GM19240 (cell line): ENCODE data around the gene MESP1.

Experiments used
- DNase-seq: peaks from one replicate; pipeline ENCODE4 v3.0.0; 2011; ENCODE audit warnings: low spot score; ENCODE audit not compliant: insufficient read length

Gene MESP1

DNA sequence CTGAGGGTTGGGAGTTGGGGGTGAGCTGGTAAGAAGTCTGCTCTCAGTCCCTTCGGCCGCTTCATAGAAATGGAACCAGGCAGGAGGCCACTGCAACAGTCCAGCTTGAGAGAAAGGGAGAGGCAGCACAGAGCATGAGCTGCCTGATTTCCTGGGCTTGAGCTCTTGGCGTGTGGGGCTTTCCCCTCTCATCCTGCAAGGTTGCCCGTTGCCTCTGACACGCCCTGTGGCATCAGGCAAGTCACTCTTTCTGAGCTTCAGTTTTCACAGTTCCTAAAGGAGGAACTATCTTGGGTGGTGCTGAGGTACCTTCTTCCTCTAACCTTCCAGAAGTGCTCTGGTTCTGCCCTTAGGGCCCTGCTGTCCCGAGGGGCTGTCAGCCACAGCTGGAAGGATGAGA is 30.0 kb upstream of the MESP1 start:
- no peak for DNase-seq

GRCh38 chr15:89780601-89781000 is 29.6 kb upstream of the MESP1 start:
- DNase-seq = no peak

DNA sequence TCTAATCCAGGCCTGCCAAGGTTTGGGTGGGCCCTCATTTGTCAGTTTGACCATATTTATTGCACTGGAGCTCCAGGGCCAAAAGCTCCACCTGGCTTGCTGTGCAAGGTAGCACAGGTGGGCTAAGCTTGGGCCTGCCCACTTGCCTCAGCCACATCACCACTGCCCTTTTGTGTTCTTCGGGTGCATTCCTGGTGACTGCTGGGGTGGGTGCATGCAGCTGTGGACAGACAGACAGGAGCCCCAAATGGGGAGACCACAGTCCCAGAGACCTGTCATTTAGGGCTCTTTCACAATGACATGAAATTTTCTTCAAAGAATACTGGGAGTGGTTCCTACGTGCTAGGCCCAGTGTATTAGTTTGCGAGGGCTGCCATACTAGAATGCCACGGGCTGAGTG is 27.8 kb upstream of the MESP1 start:
- DNase-seq = no peak

DNA sequence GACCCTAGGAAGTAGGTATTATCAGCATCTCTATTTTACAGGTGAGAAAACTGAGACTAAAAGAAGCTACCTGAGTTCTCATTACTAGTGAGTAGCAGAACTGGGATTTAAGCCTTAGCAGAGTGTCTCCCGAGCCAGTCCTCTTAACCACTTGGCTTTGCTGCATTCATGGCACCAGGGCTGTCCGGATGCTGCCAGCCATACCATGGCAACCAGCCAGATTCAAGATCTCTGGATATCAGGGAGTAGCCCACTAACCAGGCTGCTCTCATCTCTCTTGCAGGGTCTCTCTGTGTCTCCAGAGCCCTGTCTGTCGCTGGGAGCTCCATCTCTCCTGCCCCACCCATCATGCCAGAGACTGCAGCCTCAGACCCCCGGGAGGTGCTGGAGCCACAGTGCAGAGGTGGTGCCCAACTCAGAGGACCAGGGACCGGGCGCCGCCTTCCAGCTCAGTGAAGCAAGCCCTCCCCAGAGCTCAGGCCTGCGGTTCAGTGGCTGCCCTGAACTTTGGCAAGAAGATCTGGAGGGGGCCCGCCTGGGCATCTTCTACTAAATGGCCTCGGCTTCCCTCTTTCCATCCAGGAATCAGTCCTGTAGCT is 26.8 kb upstream of the MESP1 start:
- DNase-seq = no peak

GRCh38 chr15:89777073-89777751 is 26.2 kb upstream of the MESP1 start:
- DNase-seq = no peak

DNA sequence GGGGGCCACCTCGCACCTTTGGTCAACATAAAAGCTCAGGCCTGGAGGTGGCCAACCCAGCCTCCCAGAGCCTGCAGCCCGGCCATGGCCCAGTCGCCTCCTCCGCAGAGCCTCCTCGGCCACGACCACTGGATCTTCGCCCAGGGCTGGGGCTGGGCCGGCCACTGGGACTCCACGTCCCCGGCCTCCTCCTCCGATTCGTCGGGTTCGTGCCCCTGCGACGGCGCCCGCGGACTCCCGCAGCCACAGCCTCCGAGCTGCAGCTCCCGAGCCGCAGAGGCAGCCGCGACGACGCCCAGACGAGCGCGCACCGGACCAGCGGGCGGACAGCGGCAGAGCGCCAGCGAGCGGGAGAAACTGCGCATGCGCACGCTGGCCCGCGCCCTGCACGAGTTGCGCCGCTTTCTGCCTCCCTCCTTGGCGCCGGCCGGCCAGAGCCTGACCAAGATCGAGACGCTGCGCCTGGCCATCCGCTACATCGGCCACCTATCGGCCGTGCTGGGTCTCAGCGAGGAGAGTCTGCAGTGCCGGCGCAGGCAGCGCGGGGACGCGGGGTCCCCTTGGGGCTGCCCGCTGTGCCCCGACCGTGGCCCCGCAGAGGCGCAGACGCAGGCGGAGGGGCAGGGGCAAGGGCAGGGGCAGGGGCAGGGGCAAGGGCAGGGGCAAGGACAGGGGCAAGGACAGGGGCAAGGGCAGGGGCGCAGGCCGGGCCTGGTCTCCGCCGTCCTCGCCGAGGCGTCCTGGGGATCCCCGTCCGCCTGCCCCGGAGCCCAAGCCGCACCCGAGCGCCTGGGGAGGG is 25.4 kb upstream of the MESP1 start, which contains the start of gene MESP2:
Gene MESP2 (plus strand): TSS at position 59 of the 799 bp plus-strand sequence. CDS start 26 bp downstream, at position 85.
- DNase-seq = peak; percentile 37

GRCh38 chr15:89775815-89776214 is 24.8 kb upstream of the MESP1 start:
- no peak for DNase-seq

DNA sequence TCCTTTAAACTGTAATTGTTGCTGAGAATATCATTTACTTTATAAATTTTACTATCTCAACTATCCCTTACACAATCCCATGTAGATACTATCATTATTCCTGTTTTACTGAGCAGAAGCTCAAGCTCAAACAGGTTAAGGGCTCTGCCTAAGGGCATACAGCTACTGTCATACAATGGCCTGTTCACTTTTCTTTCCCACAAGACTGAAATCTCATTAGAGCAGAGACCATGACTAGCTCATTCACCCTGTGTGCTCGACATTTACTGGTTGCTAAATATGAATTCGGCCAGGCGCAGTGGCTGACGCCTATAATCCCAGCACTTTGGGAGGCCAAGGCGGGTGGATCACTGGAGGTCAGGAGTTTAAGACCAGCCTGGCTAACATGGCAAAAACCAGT is 23.4 kb upstream of the MESP1 start:
- DNase-seq = no peak

DNA sequence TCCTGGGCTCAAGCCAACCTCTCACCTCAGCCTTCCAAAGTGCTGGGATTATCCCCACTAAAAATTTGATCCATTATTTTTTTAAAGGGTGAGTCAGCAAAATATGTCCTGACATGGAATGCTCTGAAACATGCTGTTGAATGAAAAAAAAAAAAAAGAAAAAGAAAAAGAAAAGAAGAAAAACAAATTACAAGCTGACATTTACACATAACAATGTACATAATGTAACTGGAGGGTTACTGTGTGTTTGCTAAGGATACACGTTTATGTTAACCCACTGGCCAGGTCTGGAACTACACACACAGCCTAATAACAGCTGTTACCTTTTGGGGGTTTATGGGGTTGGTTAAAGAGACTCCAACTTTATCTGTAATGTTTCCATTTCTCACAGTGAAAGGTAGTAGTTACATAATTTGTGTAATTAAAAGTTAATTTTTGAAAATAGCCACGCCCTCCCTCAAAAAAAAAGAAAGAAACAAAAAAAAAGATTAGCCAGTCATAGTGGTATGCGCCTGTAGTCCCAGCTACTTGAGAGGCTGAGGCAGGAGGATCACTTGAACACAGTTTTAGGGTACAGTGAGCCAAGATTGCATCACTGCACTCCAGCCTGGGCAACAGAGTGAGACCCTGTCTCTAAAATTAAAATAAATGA is 22.0 kb upstream of the MESP1 start:
- no peak for DNase-seq

DNA sequence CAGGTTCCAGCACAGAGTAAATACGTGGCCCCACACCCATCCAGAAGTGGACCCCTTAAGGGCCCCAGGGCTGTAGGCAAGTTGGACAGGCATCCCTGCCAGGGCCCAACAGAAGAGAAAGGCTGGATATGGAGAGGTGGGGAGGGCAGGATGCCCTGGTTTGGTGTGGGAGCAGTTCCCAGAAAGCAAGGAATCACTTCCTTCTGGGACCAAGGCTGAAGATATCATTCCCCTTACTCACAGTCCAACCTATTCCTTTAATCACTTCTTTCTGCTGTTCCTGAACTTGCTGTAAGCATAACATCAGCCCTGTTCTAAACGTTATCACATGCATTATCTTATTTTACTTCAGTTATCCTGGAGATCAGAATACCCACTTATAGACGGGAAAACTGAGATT is 19.0 kb upstream of the MESP1 start:
- DNase-seq = no peak

DNA sequence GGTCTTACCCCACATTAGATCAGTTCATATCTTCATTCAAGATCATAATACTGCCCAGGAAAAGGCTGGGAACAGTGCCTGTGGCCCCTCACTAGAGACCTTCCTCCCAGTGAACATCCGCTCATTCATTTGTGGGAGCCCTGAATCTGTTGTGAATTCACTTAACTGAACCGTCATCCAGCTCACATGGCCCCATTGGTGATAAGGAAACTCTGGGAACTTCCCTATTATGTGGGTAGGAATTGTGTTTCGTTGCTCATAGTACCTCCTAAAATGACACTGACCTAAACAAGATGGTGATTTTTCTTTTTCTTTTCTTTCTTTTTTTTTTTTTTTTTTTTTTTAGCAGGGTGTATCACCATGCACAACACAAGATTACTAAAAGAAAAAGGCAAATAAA is 18.3 kb upstream of the MESP1 start:
- DNase-seq = no peak

DNA sequence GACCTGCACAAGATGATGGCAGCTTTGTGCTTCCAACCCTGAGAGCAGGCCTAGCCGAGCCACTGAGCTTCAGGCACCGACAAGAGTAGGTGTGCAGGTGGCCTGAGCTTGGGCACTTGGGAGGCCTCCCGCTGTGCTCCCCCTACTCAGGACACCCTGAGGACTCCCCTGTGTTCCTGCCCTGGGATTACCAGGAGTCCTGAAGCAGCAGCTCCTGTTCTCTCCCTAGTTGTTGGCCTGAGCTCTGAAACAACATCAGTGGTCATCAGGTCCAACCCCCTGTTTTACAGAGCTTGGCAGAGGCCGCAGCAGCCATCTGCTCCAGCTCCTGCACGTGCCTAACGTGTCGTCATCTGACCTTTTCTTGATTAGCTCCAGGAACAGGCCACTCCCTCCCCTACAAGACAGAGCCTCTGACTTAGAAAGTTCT is 17.0 kb upstream of the MESP1 start:
- no peak for DNase-seq

- no peak for DNase-seq
These were observed 16.4 kb upstream of the MESP1 start for GRCh38 chr15:89767411-89767915.

DNA sequence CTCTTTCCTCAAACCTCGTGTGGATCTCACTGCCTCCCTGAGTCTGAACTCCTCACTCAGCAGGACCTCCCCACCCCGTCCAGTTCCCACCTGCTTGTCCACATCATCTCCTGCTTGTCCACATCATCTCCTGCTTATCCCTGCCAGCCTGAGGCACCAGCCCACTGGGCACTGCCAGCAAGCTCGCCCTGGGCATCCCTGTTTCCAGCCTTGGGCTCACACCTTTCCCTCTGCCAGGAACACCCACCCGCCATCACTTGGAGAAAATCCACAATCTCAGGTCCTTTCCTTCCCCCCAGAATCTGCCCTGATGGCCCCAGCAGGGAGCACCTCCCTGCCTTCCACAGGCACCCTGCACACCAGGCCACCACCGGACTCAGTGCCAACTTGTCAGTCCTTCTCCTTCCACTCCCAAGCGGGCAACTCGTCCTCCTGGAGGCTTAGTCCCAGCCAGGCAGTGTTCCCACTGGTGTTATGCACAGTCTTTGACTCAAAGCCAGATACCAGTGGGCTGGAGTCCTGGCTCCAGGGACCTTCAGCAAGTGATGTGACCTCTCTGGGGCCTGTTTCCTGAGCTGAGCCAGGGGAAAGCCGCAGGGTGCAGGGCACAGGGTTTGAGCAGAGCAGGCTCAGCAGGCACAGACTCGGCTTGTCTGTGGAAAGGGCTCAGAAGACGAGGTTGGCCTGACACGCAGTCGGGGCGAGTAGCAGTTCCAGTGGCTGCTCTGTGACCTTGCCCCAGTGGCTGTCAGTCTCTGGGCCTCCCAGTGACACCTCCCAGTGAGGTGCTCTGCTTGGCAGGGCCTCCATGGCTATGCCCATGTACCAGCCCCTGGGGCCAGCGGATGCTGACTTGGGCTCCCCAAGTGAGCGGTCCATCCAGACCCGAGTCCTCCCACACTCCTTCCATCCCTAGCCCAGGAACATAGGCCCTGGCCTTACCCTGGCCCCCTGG is 15.6 kb upstream of the MESP1 start:
- DNase-seq = no peak

DNA sequence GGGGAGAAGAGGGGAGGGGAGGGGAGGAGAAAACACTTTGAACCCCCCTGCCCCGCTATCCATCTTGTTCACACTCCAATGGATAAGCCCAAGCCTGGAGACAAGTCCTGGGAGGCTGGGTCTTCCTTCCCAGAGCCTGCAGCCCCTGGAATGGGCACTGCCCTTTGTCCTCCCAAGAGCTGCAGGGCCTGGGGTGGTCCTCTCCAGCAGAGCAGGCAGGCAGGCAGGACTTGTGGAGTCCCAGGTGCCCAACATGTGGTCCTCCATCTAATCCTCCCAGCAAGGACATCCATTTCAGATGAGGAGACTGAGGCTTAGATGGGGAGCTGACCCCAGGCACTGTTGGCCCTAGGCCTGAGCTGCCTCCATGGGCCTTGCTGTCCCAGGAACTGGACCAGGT is 14.6 kb upstream of the MESP1 start:
- DNase-seq = no peak

DNA sequence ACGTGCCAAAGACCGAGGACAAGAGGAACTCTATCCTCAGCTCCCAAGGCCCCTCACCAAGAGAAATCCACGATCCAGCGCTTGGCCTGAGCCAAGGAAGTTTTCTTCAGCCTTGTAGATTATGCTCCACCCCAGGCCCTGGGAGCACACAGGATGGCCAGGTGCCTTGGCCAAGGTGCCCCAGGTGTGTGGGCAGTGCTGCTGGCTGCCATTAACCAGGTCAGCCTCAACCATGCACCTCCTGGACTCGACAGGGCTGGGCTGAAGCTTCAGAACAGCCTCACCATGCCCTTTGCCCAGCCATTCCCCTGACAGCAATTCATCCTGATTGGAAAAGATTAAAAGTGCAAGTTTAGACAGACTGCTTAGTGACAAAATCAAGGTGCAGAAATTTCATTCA is 10.9 kb upstream of the MESP1 start:
- DNase-seq = no peak

DNA sequence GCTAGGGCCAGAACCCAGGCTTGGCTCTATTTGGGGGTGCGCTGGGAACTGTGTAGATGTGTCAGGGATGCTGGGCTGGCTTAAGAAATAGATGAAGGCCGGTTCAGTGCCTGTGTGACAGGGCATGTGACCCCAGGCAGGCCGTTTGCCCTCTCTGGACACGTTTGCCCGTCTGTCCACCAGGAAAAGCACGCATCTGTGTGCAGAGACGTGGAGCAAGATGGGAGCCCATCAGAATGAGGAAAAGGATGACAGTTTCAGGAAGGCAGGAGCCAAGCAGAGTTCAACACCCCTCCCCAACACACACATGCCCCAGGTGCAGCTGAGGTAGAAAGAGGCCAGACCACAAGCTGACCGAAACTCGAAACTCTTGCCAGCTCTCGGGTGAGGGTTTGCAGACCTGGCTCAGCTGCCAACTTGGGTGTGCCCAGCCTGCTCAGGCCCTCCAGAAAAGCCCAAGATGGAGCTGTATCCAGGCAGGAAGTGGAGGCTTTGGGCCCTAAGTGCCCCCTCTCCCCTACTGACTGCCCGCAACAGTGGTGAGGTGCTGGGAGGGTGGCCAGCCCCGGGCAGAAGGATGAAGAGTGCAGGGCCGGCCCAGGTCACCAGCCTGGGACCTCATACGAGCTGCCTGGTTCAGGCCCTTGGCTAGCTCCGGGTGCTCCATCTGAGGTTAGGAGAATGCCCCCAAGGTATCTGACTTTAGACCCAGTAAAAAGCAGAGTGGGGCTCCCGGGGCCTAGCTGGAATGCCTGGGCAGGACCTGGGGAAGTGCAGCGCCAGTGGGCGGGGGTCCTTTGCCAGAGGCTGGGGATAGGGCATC is 10.2 kb upstream of the MESP1 start:
- DNase-seq = no peak

- peak; percentile 70 for DNase-seq
These were observed 9.4 kb upstream of the MESP1 start for GRCh38 chr15:89760303-89761008.

DNA sequence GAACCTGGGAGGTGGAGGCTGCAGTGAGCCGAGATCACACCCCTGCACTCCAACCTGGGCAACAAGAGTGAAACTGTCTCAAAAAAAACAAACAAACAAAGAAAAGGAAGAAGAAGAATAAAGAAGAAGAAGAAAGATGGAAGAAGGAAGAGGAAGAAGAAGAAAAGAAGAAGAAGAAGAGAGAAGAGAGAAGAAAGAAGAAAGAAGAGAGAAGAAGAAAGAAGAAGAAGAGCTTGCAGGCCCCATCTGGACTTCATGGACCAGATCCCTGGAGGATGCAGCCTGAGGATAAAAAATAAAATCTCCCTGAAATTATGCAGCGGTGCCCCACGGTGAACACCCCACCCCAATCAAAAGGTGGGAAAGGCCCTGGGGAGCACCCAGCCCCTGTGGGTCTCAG is 8.8 kb upstream of the MESP1 start:
- DNase-seq = no peak
